ENCODE measurements around the gene PERCC1.

Gene PERCC1

GRCh38 chr16:1481906-1482835, 51.3 kb downstream of the PERCC1 start:
- H3K9me3 ChIP-seq (ENCODE audit: control insufficient read depth, insufficient read depth, low read length) = no peaks in the 10 kb centered on the region
- H3K27me3 ChIP-seq (ENCODE audit: control insufficient read depth, insufficient read depth, low read length) = peaks cover 3% of the 10 kb centered on the region
- H3K4me3 ChIP-seq (ENCODE audit: low read depth, low read length) = no peak overlapping the region
- H3K9ac ChIP-seq (ENCODE audit: low read depth, low read length) = no peak overlapping the region
- no peaks in the 10 kb centered on the region for H3K36me3 ChIP-seq (ENCODE audit: control insufficient read depth, insufficient read depth, low read length)
- H3K4me1 ChIP-seq (ENCODE audit: control insufficient read depth, insufficient read depth, low read length) = no peaks in the 10 kb centered on the region
